Subcutaneous abdominal adipose tissue (tissue), 5 donors: ENCODE data around the gene P3R3URF.
A peak's percentile ranks its signal among the peaks of the same experiment; 100 is the strongest.

Source experiments
- H3K27ac ChIP-seq: one replicate; pipeline ENCODE4 v1.7.0; 2013; ENCODE audit warnings: low read depth, mild to moderate bottlenecking, inconsistent platforms, low read length, moderate library complexity
- H3K27me3 ChIP-seq, 5 donors: one replicate each; pipeline ENCODE4 v1.7.0; 2013; ENCODE audit warnings: low read length in 5 of 5, inconsistent platforms in 1 of 5; ENCODE audit not compliant: control insufficient read depth in 5 of 5, insufficient read depth in 4 of 5
- H3K36me3 ChIP-seq, 5 donors: one replicate each; pipeline ENCODE4 v1.7.0; 2013; ENCODE audit warnings: low read length in 5 of 5; ENCODE audit not compliant: control insufficient read depth in 5 of 5, insufficient read depth in 5 of 5
- H3K4me1 ChIP-seq, 5 donors: one replicate each; pipeline ENCODE4 v1.7.0; 2013; ENCODE audit warnings: low read length in 5 of 5, mild to moderate bottlenecking in 3 of 5, moderate library complexity in 1 of 5; ENCODE audit not compliant: control insufficient read depth in 5 of 5, insufficient read depth in 5 of 5
- H3K4me3 ChIP-seq, 5 donors: one replicate each; pipeline ENCODE4 v1.7.0; 2013; ENCODE audit warnings: low read length in 5 of 5, low read depth in 1 of 5
- H3K9ac ChIP-seq, 5 donors: one replicate each; pipeline ENCODE4 v1.7.0; 2013; ENCODE audit warnings: low read length in 5 of 5, mild to moderate bottlenecking in 4 of 5, moderate library complexity in 3 of 5
- H3K9me3 ChIP-seq, 5 donors: one replicate each; pipeline ENCODE4 v1.7.0; 2013; ENCODE audit warnings: low read length in 5 of 5; ENCODE audit not compliant: control insufficient read depth in 5 of 5
- donor health status: healthy.
- donor health status: healthy.
- donor health status: healthy.
- donor health status: healthy.
- donor health status: healthy.

The P3R3URF gene

DNA sequence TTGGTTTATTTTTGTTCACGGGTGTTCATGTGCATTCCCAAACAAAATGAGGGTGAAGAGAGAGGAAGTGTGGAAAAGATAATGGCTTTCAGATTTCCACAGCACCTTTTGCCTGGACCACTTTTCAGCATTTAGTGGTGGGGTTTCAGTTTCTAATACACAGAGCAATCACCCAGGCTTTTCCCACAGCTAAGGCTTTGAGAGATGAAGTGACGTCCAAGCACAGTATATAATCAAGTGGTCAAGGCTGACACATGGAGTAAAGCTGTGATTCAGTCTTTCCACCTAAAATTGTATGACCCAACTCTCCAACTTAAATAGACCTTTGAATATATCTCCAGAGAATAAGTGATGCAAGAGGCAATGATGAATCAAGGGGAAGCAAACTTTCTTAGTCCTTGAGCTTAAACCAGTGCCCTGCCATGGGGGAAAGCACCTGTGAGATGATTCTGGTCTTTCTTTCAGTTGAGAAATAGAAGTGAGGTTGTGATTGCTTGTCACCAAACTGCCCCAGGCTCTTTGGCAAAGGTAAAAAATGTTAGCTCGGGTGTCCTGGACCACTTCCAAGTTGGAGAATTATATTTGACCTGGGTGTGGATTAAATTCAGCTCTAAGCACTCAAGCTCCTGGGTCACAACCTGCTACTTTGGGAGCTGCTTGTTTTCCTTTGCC, 41.5 kb downstream of the P3R3URF start:
- no peak overlapping the region for H3K9ac ChIP-seq
- no peaks in the 10 kb centered on the region for H3K36me3 ChIP-seq
- H3K4me3 ChIP-seq: no peak overlapping the region
- peak overlapping the region; percentile 88 for H3K27ac ChIP-seq
- H3K27me3 ChIP-seq: peaks cover 4 to 7% (median 5%) of the 10 kb centered on the region in 5 donors
- peaks cover 0 to 44% (median 18%) of the 10 kb centered on the region in 5 donors for H3K4me1 ChIP-seq
- no peaks in the 10 kb centered on the region for H3K9me3 ChIP-seq

DNA sequence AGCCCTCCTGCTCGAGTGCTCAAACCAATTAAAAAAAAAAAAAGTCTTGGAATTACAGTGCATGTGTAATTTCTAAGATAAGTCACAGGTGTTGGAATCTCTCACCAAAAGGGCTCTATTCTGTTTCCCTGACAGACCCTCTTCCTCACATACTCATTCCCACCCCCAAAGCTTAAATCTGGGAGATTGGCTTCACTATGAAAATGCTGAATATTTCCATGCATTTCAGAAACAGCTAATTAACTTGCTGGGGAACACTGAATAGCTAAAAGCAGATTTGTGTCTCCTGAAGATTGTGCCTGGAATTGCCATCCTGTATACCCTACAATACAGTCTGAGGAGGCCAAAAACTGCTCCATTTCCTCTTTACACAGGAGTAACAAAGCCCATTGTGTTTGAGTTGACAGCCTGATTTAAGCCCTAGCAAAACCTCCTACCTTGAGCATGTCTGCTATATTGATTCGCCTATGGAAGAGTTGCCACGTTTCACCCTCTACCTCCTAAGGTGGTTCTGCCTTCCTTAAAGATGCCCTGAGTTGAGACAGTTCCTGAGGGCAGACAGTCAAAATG, 42.4 kb downstream of the P3R3URF start:
- Histone ChIP-seq H3K4me3 (peak overlapping the region; percentile 74 to 87 (median 84)), H3K9ac (peak overlapping the region in 2 of 5 donors; percentile 86), H3K36me3 (no peaks in the 10 kb centered on the region), H3K9me3 (no peaks in the 10 kb centered on the region), H3K4me1 (peaks cover 0 to 44% (median 18%) of the 10 kb centered on the region in 5 donors), H3K27me3 (peaks cover 4 to 12% (median 9%) of the 10 kb centered on the region in 5 donors), H3K27ac (peak overlapping the region; percentile 88)

GRCh38 chr1:46133181-46133658, 43.1 kb downstream of the P3R3URF start:
- peak overlapping the region; percentile 88 for H3K27ac ChIP-seq
- H3K9me3 ChIP-seq: no peaks in the 10 kb centered on the region
- H3K27me3 ChIP-seq: peaks cover 4 to 12% (median 9%) of the 10 kb centered on the region in 5 donors
- peaks cover 0 to 46% (median 18%) of the 10 kb centered on the region in 5 donors for H3K4me1 ChIP-seq
- peak overlapping the region; percentile 28 to 86 (median 78) for H3K9ac ChIP-seq
- no peaks in the 10 kb centered on the region for H3K36me3 ChIP-seq
- peak overlapping the region; percentile 74 to 87 (median 84) for H3K4me3 ChIP-seq

GRCh38 chr1:46132529-46133180, 43.6 kb downstream of the P3R3URF start, which contains the start of gene PIK3R3:
Gene PIK3R3 (minus strand): TSS chr1:46132629. CDS start chr1:46131952, 677 bp downstream.
- Histone ChIP-seq H3K36me3 (no peaks in the 10 kb centered on the region), H3K4me3 (peak within 1 kb of the TSS; percentile 75 to 87 (median 86)), H3K4me1 (peaks cover 0 to 45% (median 18%) of the 10 kb centered on the region in 5 donors), H3K9me3 (no peaks in the 10 kb centered on the region), H3K27ac (peak within 1 kb of the TSS; percentile 88), H3K27me3 (peaks cover 4 to 12% (median 10%) of the 10 kb centered on the region in 5 donors), H3K9ac (peak within 1 kb of the TSS; percentile 76 to 86 (median 84))

GRCh38 chr1:46131712-46132528, 44.4 kb downstream of the P3R3URF start:
- Histone ChIP-seq H3K9ac (peak overlapping the region; percentile 63 to 84 (median 78)), H3K4me1 (peaks cover 0 to 43% (median 18%) of the 10 kb centered on the region in 5 donors), H3K36me3 (no peaks in the 10 kb centered on the region), H3K27me3 (peaks cover 4 to 12% (median 10%) of the 10 kb centered on the region in 5 donors), H3K9me3 (no peaks in the 10 kb centered on the region), H3K4me3 (peak overlapping the region; percentile 72 to 87 (median 84)), H3K27ac (peak overlapping the region; percentile 88)

DNA sequence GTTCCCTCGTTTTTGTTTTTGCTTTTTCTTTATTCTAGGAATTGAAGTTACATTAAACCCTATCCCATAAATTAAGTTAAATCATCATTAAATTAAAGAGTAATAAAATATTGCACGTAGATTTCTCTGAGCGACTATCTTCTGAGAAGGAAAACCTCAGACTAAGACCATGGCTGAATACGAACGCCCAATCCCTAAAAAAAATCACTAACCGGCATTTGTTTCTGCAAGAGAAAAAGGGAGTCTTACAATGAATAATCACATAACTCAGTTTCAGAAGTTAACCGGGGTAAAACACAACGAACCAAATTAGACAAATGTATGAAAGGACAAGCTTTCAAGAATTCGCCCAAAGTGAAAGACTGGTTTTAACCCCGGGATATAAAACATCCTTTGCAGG, 45.2 kb downstream of the P3R3URF start:
- no peaks in the 10 kb centered on the region for H3K36me3 ChIP-seq
- H3K9ac ChIP-seq: peak overlapping the region in 2 of 5 donors; percentile 57 to 78
- peaks cover under 1 to 12% (median 10%) of the 10 kb centered on the region in 5 donors for H3K27me3 ChIP-seq
- peak overlapping the region; percentile 46 for H3K27ac ChIP-seq
- H3K9me3 ChIP-seq: no peaks in the 10 kb centered on the region
- peak overlapping the region; percentile 33 to 87 (median 84) for H3K4me3 ChIP-seq
- H3K4me1 ChIP-seq: peaks cover 0 to 37% (median 18%) of the 10 kb centered on the region in 5 donors

- Histone ChIP-seq H3K9ac (peak overlapping the region in 1 of 5 donors; percentile 78), H3K27ac (peak overlapping the region; percentile 46), H3K4me1 (peaks cover 0 to 37% (median 18%) of the 10 kb centered on the region in 5 donors), H3K36me3 (no peaks in the 10 kb centered on the region), H3K27me3 (peaks cover 3 to 12% (median 10%) of the 10 kb centered on the region in 5 donors), H3K9me3 (no peaks in the 10 kb centered on the region), H3K4me3 (peak overlapping the region in 4 of 5 donors; percentile 48 to 87 (median 85))
Measured at GRCh38 chr1:46130606-46131005, 45.7 kb downstream of the P3R3URF start.

- peaks cover 0 to 35% (median 18%) of the 10 kb centered on the region in 5 donors for H3K4me1 ChIP-seq
- no peaks in the 10 kb centered on the region for H3K9me3 ChIP-seq
- peak overlapping the region in 4 of 5 donors; percentile 48 to 87 (median 85) for H3K4me3 ChIP-seq
- H3K27me3 ChIP-seq: peaks cover 3 to 12% (median 10%) of the 10 kb centered on the region in 5 donors
- peak overlapping the region; percentile 46 for H3K27ac ChIP-seq
- H3K36me3 ChIP-seq: no peaks in the 10 kb centered on the region
- peak overlapping the region in 1 of 5 donors; percentile 78 for H3K9ac ChIP-seq
Measured at GRCh38 chr1:46130121-46130520, 46.2 kb downstream of the P3R3URF start.

DNA sequence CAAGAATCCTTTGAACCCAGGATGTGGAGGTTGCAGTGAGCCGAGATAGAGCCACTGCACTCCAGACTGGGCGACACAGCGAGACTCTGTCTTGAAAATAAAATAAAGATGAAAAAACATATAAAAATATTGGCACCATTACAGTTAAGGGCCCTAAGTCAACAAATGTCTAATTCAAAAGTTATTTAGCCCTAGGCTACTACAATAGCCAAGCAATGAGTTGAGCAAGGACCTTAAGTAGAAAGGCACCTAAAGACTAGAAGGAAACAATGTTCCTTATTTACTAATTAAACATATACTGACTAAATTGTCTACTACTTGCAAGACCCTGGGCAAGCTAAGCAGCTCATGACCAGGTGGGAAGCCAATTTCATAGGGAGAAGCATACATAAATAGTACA, 47.9 kb downstream of the P3R3URF start:
- H3K27ac ChIP-seq: no peak overlapping the region
- no peaks in the 10 kb centered on the region for H3K36me3 ChIP-seq
- H3K27me3 ChIP-seq: peaks cover 3 to 12% (median 10%) of the 10 kb centered on the region in 5 donors
- H3K9ac ChIP-seq: no peak overlapping the region
- H3K4me1 ChIP-seq: peaks cover 0 to 20% (median 12%) of the 10 kb centered on the region in 5 donors
- H3K4me3 ChIP-seq: peak overlapping the region in 3 of 5 donors; percentile 7 to 84 (median 47)
- no peaks in the 10 kb centered on the region for H3K9me3 ChIP-seq
